Left renal cortex interstitium (tissue), 4 donors: ENCODE data around the gene ZNF516. TPM values are rescaled to one million over a fixed set of nuclear protein-coding genes. Genes with fewer than 3 reads are reported as not detected.
A peak's percentile ranks its signal among the peaks of the same experiment; 100 is the strongest.

ENCODE experiments used
- DNase-seq, 4 donors: peaks; one replicate each; pipeline ENCODE4 v3.0.0-alpha.2; 2013; ENCODE audit warnings: low read depth in 4 of 4, low spot score in 2 of 4, missing footprints in 1 of 4
- polyA plus RNA-seq, 4 donors: library from polyadenylated mRNA; unstranded; fragments of 120-200 nt; gene quantifications; one replicate each; pipeline ENCODE4 v1.2.1, GENCODE V29; 2013; ENCODE audit not compliant: insufficient read length in 4 of 4

Gene ZNF516
- polyA plus RNA-seq, 4 donors = 35.7 to 58.6 (median 48.4) TPM

- DNase-seq = no peak
Observed at GRCh38 chr18:76515576-76515975, 20.5 kb upstream of the ZNF516 start.

- no peak for DNase-seq
Observed at GRCh38 chr18:76514573-76514972, 19.5 kb upstream of the ZNF516 start.

GRCh38 chr18:76507830-76508385, 12.9 kb upstream of the ZNF516 start:
- no peak for DNase-seq

- no peak for DNase-seq
Observed at GRCh38 chr18:76506974-76507764, 12.1 kb upstream of the ZNF516 start.

GRCh38 chr18:76506395-76506794, 11.4 kb upstream of the ZNF516 start:
- no peak for DNase-seq

GRCh38 chr18:76505614-76506013, 10.6 kb upstream of the ZNF516 start:
- no peak for DNase-seq

GRCh38 chr18:76504749-76505148, 9.7 kb upstream of the ZNF516 start:
- DNase-seq = no peak

- DNase-seq = no peak
Observed at GRCh38 chr18:76503649-76504386, 8.8 kb upstream of the ZNF516 start.

- no peak for DNase-seq
Observed at GRCh38 chr18:76502551-76502950, 7.5 kb upstream of the ZNF516 start.

GRCh38 chr18:76499637-76500340, 4.7 kb upstream of the ZNF516 start:
- no peak for DNase-seq

- no peak for DNase-seq
Observed at GRCh38 chr18:76499021-76499420, 4.0 kb upstream of the ZNF516 start.

- DNase-seq = no peak
Observed at GRCh38 chr18:76498064-76498463, 3.0 kb upstream of the ZNF516 start.

- no peak for DNase-seq
Observed at GRCh38 chr18:76497021-76497420, 2.0 kb upstream of the ZNF516 start.

GRCh38 chr18:76496194-76496890, 1.3 kb upstream of the ZNF516 start:
- DNase-seq = no peak

- DNase-seq = no peak
Observed at GRCh38 chr18:76495435-76496193, 572 bp upstream of the ZNF516 start.

- DNase-seq = no peak
Observed at GRCh38 chr18:76494231-76495005, 624 bp downstream of the ZNF516 start.

- DNase-seq = no peak
Observed at GRCh38 chr18:76493213-76494161, 1.6 kb downstream of the ZNF516 start.

- peak; percentile 99 to 100 (median 100) for DNase-seq
Observed at GRCh38 chr18:76492669-76493212, 2.3 kb downstream of the ZNF516 start.
